Stimulated activated CD8-positive, alpha-beta memory T cell treated with anti-CD3 and anti-CD28 coated beads, Interleukin-2, amount 100 ng/mL, for 48 hours (primary cell): Measurements from ENCODE around the gene RBM34.
"Not testable (repeated sequence)": the region's sequence is repeated elsewhere in the genome, so short reads cannot be mapped to it uniquely, and the experiment has no call there.

Experiments used
- DNase-seq, 2 donors: peaks; one replicate each; pipeline ENCODE4 v3.0.0-alpha.2; 2020; ENCODE audit warnings: low read depth in 2 of 2

Gene RBM34

DNA sequence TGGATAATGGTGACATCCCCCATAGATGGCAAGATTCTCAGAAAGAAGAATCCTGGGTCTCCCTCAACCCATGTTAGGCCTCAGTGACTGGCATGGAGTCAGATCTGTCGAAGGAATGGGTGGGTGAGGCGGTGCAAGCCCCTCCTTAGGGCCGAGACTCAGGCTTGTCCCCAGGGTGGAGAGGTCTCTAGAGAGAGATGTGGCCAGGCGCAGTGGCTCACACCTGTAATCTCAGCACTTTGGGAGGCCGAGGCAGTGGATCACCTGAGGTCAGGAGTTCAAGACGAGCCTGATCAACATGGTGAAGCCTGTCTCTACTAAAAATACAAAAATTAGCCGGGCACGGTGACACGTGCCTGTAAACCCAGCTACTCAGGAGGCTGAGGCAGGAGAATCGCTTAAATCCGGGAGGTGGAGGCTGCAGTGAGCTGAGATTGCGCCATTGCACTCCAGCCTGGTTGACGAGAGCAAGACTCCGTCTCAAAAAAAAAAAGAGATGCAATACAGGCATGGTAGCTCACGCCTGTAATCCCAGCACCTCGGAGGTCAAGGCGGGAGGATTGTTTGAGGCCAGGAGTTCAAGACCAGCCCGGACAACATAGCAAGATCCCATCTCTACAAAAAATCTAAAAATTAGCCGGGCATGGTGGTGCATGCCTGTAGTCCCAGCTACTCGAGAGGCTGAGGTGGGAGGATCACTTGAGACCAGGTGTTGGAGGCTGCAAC, 69.6 kb downstream of the RBM34 start:
- not testable (repeated sequence) for DNase-seq

DNA sequence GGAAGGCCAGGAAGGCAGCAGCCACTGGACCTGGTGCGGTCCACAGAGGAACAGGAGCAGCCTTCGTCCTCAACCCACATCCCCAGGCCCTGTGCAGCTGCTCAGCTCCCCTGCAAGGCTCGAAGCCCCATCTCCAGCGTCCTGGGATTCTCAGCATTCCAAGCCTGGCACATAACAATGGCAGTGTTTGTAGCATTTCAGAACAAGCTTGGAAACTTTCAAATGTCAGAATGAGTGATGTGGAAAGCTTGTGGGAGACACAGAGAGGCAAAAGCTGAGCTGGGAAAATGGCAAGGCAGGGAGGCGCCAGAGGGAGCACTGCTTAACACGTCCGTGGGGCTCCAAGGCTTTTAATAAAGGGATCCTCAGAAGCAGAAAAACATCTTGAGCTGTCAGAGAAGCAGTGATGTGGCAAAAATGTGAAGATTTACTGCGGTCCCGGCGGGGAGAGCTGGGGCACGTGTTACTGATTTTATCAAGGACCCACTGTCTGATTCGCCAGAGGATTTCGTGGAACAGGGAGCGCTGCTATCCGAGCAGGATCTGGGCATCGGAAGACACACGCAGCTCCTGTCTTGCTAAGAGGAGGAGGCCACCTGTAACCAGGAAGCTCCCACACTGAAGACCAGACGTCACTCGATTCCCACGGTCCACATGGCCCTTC, 70.5 kb downstream of the RBM34 start:
- DNase-seq: no peak

DNA sequence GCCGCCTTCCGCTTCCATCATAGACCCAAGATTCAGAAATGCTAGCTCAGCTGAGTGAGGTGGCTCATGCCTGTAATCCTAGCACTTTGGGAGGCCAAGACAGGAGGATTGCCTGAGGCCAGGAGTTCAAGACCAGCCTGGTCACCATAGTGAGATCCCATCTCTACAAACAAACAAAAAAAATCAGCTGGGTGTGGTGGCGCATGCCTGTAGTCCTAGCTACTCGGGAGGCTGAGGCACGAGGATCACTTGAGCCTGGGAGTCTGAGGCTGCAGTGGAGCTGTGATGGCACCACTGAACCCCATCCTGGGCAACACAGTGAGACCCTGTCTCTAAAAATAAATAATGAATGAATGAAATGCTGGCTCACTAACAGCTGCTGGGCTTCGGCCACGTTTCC, 72.1 kb downstream of the RBM34 start:
- no peak for DNase-seq

DNA sequence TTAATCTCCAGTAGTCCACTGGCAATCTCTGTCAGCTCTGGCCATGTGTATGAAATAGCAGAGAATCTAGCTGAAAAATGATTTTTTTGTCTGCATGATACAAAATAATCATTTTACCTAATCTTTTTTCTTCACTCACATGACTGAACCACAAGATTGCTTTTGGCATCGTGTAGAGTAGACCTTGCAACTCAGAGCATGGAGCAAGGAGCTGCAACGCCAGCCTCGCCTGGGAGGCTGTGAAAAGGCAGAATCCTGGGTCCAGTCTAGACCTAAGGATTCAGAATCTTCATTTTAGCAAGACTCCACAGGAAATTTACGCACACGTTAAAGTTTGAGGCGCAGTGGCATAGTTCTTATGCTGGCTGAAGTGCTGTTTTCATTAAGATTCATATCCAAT, 72.6 kb downstream of the RBM34 start:
- DNase-seq: no peak

DNA sequence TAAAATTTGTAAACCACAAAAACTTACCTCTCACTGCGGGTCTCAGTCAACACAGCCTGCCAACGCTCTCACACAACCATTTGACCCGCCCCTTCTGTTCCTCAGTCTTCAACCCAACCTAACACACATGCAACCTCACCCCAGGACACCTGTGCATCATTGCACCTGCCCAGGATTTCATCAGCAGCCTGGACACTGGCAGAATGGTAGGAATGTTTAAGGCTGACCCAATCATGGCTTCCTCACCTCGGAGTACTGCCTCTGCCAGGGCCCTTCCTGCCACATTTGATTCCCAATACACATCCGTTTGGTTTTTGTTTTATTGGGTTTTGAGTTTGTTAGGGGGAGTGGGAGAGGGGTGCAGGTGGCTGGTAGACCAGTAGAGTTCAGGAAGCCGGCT, 73.1 kb downstream of the RBM34 start:
- DNase-seq: no peak

DNA sequence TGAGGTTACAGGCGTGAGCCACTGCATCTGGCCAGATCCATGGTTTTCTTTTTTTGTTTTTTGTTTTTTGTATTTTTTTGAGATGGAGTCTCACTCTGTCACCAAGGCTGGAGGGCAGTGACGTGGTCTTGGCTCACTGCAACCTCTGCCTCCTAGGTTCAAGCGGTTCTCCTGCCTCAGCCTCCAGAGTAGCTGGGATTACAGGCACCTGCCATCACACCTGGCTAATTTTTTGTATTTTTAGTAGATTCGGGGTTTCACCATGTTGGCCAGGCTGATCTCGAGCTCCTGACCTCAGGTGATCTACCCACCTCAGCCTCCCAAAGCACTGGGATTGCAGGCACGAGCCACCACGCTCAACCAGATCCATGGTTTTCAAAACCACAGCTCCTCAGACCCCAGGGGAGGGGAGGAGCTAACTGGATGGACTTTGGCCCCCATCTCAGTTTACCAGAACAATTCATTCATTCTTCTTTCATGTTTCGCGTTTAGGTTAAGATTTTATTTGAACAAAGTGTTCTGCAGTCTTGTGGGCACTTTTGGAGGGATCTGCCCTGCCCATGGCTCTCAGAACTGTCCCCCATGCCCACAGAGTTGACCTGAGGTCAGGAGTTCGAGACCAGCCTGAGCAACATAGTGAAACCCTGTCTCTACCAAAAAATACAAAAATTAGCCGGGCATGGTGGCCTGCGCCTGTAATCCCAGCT, 75.5 kb downstream of the RBM34 start:
- not testable (repeated sequence) for DNase-seq
